NK-92 (cell line): ENCODE data around the gene ADAM12.

Experiments used
- DNase-seq: peaks from one replicate; lab custom pipeline; 2025; ENCODE audit not compliant: unreplicated experiment; lab: John Stamatoyannopoulos, UW

Gene ADAM12

DNA sequence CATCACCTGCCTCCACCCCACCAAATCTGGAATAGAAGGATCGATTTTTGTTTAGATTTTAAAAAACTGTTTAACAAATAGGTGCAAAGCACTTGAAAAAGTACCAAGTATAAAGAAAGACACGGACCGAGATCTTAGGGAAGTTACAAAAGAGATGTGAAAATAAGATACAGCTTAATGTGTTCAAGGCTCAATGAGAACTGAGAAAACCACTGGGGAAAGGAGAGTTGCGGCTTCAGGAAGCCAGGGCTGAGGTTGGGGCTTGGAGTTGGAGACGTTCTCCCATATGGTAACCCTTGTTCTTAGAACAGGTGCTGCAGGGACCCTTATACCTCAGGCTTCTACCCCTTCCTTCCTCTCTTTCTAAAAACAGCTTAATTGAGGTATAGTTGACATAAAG is 351.8 kb downstream of the ADAM12 start:
- no peak for DNase-seq

DNA sequence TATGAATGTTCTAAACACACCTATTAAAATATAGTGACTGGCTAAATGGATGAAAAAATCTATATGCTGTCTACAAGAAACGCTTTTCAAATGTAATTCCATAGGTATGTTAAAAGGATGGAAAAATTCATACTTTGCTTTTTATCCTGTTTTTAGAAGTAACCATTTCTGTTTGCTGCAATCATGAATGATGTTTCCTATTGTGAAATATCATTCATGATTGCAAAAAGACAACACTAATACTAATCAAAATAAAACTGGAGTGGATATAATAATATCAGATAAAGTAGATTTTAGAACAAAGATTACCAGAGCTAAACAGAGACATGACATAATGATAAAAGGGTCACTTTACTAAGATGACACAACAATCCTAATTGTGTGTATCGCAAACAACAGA is 353.7 kb downstream of the ADAM12 start:
- DNase-seq = no peak

DNA sequence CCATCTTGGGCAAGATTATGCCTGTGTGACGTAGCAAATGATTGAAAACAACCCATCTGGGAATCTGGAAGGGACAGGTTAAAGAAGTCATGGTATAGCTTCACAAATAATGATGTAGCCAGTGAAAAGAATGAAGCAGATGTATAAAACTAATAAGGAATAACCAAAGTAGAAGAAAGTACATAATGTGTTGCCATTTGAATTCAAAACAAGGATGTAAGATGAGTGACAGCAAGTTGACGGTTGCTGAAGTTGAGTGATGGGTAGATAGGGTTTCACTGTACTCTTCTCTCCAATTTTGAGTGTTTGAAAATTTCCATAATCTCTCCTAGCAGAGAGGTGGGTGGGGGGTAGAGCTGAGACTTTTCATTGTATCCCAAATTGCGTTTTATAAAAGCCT is 358.3 kb downstream of the ADAM12 start:
- DNase-seq = no peak

DNA sequence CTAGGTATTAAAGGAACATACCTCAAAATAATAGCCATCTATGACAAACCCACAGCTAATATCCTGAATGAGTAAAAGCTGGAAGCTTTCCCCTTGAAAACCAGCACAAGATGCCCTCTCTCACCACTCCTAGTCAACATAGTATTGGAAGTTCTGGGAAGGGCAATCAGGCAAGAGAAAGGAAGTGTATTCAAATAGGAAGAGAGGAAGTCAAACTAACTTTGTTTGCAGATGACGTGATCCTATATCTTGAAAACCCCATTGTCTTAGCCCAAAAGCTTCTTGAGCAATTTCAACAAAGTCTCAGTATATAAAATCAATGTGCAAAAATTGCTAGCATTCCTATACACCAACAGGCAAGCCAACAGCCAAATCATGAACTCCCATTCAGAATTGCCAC is 360.6 kb downstream of the ADAM12 start:
- no peak for DNase-seq

DNA sequence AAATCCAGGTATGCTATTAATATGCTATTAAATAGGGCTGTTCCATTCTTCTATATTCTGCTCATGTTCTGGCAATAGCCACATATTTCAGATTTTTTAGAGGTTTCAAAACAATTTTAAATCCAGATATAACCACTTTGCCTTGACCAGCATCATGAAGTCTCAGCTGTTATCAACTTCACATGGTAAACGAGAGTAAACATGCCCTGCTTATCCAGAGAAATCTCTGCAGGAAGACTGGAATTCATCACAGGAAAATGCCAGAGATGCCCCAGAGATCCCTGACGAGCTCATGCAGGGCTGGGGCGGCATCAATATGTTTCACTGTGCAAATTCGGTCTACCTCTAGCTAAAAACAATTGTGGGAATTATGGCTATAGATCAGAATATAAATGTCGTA is 365.4 kb downstream of the ADAM12 start:
- no peak for DNase-seq

DNA sequence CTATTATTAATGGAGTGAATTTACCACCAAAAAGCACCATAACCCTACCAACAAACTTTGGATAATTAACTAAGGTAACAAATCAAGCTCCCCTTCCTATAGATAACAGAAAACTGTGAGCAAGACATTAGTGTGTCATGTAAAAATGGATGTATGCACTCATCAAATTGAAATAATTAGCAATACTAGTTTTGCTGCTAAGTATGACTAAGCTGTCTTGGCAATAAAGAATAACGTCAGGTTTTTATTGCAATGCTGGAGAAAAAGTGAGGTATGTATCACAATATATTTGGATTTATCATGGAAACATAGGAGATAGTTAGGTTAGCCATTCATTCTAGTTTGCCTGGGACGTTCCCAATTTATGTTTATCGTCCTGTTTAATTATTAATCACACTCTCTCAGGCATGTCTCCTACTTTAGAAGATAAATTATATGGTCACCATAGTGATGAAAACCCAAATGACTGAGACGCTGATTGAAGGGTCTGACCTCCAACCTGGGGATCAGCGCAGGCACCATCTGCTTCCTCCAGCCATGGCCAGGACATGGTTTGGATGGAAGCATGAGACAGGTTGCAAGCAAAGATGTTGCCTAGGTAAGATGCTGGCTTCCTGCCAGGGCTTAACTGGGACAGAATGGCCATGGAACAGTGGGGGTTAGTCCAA is 366.3 kb downstream of the ADAM12 start:
- no peak for DNase-seq

DNA sequence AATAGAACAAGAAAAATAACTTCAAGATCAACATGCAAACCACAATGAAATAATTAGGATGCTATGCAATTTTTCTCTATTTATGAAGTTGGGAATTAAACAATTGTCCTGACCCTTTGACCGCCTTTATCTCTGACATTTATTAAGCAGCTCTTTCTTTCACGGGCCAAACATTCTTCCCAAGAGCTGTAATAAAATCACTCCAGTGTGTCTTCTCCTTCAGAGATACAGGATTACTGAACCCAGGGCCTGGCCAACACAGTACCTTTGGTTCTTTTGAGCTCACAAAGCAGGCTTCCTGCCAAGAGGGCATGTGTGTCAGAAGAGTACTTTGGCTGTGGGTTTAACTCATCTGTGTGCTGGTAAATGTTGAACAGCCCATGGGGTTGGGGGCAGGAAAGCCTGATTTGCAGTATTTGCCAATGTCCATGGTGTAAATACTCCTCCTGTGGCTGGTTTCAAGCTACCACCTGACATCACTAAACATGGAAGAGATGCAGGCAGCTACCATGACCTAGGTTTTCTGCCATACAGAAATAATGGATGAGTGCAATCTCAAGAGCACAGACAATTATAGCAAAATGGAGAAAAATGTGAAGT is 370.2 kb downstream of the ADAM12 start:
- no peak for DNase-seq

DNA sequence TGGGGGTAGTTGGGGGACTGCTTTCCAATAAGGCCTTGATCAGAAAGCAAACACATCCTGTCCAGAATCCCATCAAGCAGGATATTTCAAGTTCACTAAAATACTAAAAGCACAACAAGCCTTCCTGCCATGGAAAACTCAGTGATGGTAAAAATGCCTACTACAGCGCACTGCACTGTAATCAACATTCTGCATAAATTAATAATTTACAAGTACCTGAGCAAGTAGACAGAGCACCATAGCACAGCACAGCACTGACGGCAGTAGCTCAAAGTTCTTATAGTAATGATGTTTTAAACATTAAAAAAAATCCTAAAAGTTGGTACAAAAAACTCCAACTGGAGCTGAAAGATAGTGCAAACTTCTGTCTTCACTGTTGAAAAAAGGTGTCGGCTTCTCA is 371.4 kb downstream of the ADAM12 start:
- no peak for DNase-seq

DNA sequence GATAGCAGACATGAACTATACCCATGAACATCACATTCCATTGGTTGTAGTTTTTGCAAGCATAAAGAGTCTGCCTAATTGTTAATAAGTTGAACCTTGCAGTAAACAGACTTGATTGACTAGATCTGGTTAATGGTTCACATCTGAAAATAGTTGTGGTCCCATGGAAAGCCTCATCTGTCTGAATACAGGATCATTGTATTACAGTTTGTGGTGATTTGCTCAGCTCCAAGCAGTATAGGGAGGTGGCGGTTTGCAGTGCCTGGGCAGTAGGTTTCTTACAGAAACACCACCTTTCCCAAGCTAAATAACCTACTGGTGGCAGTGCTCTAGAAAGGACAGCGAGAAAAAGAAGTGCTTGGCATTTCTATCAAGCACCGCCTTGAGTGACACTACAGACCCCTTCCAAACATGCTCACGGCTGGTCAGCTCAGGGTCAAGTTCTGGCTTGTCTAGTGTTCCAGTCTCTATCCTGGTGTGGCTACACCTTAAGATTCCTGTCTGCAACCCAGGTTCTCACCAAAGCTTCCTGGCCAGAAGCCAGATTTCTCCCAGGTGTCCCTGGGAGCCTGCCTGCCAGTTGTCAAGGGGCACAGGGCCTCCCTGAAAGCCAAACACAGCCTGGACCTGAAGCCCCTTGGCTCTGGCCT is 372.0 kb downstream of the ADAM12 start:
- no peak for DNase-seq

DNA sequence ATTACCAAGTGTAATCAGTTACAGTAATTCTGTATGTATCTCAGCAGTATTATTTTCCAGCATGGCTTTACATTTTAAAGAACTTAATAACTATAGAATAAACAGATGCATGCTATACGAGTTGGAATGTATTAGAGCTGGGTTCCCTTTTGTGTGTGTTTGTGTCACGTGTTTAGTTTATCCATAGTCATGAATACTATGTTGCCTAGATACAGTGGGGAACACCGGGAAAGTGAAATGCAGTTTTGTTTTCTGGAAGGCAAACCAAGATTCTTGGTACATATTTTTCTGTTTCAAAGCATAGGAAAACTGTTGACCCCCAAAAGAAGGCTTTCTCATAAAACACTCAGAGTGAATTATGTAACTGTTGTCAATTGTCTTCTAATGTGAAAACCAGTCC is 372.9 kb downstream of the ADAM12 start:
- DNase-seq = no peak

DNA sequence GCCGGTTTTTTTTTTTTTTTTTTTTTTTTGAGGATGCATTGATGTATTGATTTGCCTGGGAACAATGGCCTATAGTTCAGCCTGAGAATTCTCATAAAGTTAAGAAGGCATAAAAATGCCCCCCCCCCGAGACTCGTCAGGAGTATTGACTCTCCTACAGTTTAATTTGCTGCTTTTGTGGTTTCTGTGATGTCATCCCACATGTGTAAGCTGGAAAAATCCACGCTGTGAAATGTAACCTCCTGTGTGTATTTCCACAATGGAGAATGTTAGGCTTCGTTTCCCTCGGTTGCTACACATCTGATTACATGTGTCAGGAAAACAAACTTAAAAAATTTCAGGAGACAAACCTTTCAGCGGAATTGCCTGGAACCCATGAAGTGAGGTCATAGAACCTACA is 374.0 kb downstream of the ADAM12 start:
- no peak for DNase-seq

DNA sequence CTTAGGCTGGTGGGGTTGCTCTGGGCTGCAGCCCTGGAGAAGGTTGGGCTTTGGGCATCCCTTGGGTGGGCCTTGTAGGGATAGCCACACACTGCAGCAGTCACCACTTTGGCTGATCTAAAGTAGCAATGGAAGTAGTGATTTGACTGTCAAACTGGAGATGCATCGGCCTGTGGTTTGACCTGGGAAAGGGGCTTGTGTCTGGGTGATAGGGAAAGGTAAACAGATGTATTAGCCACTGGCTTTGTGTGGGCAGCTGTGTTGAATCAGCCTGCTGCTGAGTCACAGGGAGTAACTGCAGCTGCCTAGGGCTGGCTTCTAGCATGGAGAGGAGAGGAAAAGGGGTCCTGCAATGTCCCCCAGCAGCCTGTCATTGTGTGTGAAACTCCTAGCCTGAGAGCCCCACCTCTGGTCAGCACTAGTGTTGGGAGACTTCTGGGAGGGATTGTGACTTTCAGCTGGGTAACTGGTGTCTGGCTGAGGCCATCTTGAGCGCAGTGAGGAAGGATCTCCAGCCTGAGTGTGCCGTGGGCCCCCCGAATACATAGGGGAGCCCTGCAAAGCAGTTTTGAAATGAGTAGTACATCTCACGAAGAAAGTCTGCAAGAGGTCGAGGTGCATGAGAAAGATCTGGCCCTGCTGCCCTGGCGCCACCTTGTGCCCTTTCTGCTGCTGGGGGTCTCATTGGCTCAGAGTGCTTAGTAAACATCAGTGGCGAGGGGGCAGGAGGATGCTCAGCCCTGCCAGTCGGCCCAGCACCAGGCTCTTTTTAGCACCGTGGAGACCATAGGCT is 374.6 kb downstream of the ADAM12 start:
- no peak for DNase-seq

DNA sequence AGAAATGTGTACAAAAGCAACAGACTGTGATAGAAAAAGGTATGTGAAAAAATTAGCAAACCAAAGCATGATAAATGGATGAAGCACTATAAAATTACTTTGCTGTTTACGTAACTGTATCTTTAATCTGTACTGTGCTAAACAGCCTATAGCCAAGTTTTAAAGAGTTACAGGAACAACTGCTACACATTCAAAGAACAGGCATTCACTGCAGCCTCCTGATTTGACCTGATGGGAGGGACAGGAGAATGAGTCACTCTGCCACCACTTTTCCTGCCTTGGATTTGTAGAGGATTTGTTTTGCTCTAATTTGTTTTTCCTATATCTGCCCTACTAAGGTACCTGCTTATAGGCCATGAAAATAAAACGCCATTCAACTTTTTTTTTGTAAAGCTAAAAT is 375.8 kb downstream of the ADAM12 start:
- DNase-seq = no peak

DNA sequence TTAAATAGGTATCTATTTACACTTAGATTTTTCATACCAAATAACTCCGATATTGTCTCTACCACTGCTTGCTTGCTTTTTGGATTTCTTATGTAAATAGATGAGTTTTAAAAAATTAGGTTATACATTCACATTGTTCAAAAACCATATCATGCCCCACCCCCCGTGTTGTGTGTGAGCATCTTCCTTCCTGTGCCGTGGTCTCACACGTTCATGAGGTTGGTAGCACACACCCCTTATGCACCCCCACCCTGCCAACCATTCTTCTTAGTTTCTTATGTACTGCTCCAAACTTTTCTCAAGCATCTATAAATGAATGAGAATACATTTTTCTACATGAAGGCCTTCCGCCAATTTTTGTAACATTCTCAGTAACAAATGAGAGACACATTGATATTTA is 376.3 kb downstream of the ADAM12 start:
- no peak for DNase-seq

DNA sequence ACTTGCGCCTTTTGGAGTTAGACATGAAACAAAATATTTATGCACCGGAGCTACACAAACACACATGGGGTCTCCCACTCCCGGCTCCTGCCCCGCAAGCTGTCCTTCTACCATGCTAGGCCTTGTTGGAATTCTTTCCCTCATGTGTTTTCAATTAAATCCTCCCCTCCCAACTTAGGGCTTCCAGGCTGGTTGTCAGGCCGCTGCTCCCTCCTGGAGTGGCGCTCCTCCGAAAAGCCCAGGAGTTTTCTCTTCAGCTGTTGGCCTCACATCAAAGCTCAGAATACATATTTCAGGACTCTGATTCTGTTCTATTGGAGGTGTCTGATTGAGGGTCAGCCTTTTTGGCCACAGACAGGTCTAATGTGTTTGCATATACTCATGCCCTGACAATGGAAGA is 378.6 kb downstream of the ADAM12 start:
- DNase-seq = no peak

DNA sequence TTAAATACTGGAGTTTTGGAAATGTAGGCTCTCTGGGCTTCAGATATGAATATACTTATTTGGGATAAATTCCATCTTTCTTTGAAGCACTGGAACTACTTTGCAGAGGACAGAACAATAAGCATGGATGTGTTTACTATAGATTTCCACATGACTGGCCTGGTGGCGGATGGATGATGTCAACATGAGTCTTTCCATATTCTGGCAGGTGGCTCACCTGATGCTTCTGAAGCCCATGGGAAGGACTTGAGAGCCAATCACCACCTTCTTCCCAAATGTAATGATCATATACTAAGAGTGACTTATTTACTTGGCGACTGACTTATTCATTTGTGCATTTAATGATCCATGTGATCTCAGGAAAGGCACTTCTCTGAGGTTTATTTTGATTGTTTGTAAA is 381.4 kb downstream of the ADAM12 start:
- DNase-seq = no peak

DNA sequence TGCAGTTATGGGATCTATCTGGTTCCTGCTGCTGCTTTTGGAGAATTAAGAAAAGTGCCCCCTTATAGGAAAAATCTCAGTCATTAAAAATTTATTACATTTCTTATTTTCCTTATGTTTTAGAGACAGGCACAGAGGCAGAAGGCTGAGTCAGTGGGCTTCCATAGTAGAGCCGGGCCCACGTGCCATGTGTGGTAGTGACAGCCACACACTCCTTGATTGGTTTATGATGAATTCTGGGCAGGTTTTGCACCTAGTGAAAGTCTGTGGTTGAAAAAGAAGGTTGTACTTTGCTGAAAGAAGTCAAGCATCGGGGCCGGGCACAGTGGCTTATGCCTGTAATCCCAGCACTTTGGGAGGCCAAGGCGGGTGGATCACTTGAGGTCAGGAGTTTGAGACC is 382.0 kb downstream of the ADAM12 start:
- DNase-seq = no peak

DNA sequence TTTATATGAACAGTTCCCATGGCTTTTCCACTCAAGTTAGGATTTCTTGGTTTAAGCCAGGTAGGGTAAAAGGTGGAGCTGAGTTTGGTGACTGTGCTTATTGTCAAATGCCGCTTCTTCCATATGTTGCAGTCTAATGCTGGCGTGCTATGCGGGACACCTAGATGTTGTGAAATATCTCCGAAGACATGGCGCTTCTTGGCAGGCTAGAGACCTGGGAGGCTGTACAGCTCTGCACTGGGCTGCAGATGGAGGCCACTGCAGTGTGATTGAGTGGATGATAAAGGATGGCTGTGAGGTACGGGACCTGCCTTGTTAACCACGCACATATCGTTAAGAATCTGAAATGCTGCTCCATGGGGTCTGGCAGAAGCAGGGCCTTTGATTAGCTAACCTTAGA is 383.5 kb downstream of the ADAM12 start:
- no peak for DNase-seq

DNA sequence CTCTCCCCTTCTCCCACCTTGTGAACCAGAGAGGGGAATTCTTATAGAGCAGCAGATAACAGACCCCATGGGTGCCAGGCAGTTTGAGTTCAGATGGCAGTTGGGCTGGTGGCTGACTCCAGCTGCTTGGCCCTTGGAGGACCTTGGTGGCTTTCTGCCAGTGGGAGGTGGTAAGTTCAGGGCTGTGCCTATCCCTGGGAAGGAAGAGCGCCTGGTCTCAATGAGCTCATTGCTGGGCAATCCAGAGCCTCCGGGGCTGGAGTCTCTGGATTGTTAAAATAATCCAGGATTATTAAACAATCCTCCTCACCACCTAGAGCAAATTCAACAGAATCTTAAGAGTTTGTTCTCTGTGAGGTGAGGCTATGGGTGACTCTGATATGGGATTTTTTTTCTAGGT is 386.7 kb downstream of the ADAM12 start:
- no peak for DNase-seq

DNA sequence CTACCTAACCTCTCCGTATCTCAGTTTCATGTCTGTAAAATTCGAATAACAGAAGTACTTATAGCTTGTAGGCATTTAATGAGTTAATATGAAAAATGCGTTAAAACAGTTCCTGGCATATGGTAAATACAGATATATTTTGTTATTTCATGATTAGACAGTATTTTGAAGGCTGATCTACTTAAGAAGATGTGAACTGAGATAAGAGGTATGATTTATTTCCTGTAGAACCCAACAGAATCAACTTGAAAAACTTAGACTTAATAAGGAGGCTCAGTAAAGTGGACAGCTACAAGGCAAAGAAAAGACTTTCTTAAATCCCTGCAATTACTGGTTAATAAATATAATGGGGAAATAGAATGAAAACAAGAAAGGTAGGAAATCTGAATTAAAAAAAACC is 388.6 kb downstream of the ADAM12 start:
- DNase-seq = no peak

DNA sequence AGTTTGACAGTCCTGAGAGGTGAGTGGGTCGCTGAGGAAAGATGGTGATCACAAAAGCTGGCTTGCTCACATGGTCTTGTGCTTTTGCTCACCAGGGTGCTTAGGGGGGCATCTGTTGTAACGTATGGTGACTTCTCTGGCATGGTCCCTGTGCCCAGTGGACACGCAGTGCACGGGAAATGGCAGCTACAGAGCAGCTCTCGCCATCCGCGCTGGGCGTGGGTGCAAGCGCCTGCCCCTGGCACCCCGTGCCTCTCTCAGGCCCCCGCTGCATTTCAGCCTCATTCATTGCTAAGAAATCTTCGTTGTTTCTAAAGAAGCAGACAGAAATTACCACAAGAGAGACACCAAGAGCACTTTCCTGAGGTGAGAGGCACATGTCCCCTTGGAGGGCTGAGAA is 390.7 kb downstream of the ADAM12 start:
- no peak for DNase-seq

DNA sequence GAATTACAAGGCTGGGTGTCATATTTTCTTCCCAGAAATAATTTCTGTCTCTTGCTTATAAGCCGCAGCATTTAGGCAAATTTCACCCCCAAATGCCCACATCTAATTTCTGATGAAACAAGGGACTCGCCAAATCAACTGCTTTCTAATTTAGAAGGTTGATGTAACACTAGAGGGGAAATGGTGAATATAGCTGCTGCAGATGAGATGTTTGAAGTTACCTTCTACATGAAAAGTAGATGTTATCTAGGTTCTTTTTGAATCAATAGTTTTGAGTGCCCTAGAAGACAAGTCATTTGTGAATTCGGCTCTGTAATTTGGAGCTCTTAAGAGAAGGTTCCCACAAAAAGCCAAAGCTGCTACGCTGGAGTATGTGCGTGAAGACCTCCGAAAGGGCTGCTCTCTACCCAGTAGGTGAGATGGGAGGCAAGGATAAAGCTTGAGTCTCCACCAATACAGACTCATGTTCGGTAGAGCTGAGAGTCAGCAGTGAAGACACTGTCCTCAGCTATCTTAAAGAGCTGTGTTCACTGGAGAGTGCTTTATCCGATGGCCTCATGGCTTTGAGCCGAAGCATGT is 392.5 kb downstream of the ADAM12 start:
- no peak for DNase-seq
